NCI-H1436 treated with DMSO at 0.1 percent for 48 hours (cell line): ENCODE results near the gene CMSS1.

ENCODE experiments used
- DNase-seq: peaks from one replicate; lab custom pipeline; 2025; lab: John Stamatoyannopoulos, UW

CMSS1 gene

GRCh38 chr3:99875581-99875928, 57.9 kb downstream of the CMSS1 start:
- DNase-seq: no peak

- no peak for DNase-seq
Measured at GRCh38 chr3:99875929-99876841, 58.5 kb downstream of the CMSS1 start.

- DNase-seq: no peak
Measured at GRCh38 chr3:99877031-99877579, 59.4 kb downstream of the CMSS1 start.

- no peak for DNase-seq
Measured at GRCh38 chr3:99878005-99878404, 60.3 kb downstream of the CMSS1 start.

- DNase-seq: no peak
Measured at GRCh38 chr3:99879275-99879674, 61.6 kb downstream of the CMSS1 start.

GRCh38 chr3:99881121-99881524, 63.5 kb downstream of the CMSS1 start:
- DNase-seq: no peak

GRCh38 chr3:99882436-99883137, 64.9 kb downstream of the CMSS1 start:
- DNase-seq: no peak

GRCh38 chr3:99883138-99883461, 65.4 kb downstream of the CMSS1 start:
- DNase-seq: no peak

- no peak for DNase-seq
Measured at GRCh38 chr3:99883693-99884092, 66.0 kb downstream of the CMSS1 start.

- no peak for DNase-seq
Measured at GRCh38 chr3:99884484-99884883, 66.8 kb downstream of the CMSS1 start.

GRCh38 chr3:99885085-99885484, 67.4 kb downstream of the CMSS1 start:
- no peak for DNase-seq

- DNase-seq: no peak
Measured at GRCh38 chr3:99885851-99886250, 68.2 kb downstream of the CMSS1 start.

- DNase-seq: no peak
Measured at GRCh38 chr3:99891610-99892285, 74.1 kb downstream of the CMSS1 start.

- no peak for DNase-seq
Measured at GRCh38 chr3:99892332-99892731, 74.7 kb downstream of the CMSS1 start.

GRCh38 chr3:99895131-99895696, 77.6 kb downstream of the CMSS1 start:
- no peak for DNase-seq

GRCh38 chr3:99895703-99896441, 78.2 kb downstream of the CMSS1 start:
- DNase-seq: no peak

GRCh38 chr3:99896482-99896881, 78.8 kb downstream of the CMSS1 start:
- DNase-seq: peak; percentile 20

- no peak for DNase-seq
Measured at GRCh38 chr3:99899603-99900002, 81.9 kb downstream of the CMSS1 start.

GRCh38 chr3:99900248-99900647, 82.6 kb downstream of the CMSS1 start:
- no peak for DNase-seq

GRCh38 chr3:99901200-99901926, 83.7 kb downstream of the CMSS1 start:
- no peak for DNase-seq

GRCh38 chr3:99902091-99902490, 84.4 kb downstream of the CMSS1 start:
- DNase-seq: no peak
